PFSK-1 (cell line): ENCODE results near the gene CCDC138.

Source experiments
- FOXP2 ChIP-seq: optimal IDR thresholded peaks from 2 replicates; pipeline ENCODE3; 2011; ENCODE audit warnings: borderline replicate concordance, control low read depth, inconsistent platforms; ENCODE audit not compliant: insufficient read depth; ENCODE audit errors: extremely low read length, extremely low read depth
- POLR2AphosphoS5 ChIP-seq: IDR thresholded peaks from 2 replicates; pipeline ENCODE4 v1.6.1; 2012; ENCODE audit warnings: low read depth, mild to moderate bottlenecking, control low read depth, low read length, moderate library complexity
- REST ChIP-seq, 2 experiments: IDR thresholded peaks; 2 replicates each; pipeline versions ENCODE4 v1.6.1 to v1.8.0; 2011 to 2012; ENCODE audit warnings: low read depth in 2 of 2, low read length in 2 of 2, control low read depth in 1 of 2, inconsistent platforms in 1 of 2, mild to moderate bottlenecking in 1 of 2, moderate library complexity in 1 of 2; ENCODE audit not compliant: insufficient read depth in 1 of 2
- SIN3A ChIP-seq: IDR thresholded peaks from 2 replicates; pipeline ENCODE4 v1.6.1; 2012; ENCODE audit warnings: mild to moderate bottlenecking, low read length, moderate library complexity, borderline replicate concordance; ENCODE audit not compliant: insufficient read depth
- TAF1 ChIP-seq: IDR thresholded peaks from 2 replicates; pipeline ENCODE4 v1.6.1; 2012; ENCODE audit warnings: low read length, control low read depth, borderline replicate concordance; ENCODE audit not compliant: insufficient read depth

- TF ChIP-seq TAF1: no peak
- no peak for TF ChIP-seq POLR2AphosphoS5
- no peak for TF ChIP-seq FOXP2
- no peak for TF ChIP-seq REST (IDR thresholded peaks at IDR 0.05; ENCODE audit: insufficient read depth in 1 of 2, low read depth in 2 of 2, low read length in 2 of 2)
- no peak for TF ChIP-seq SIN3A
These were observed 123.5 kb downstream of the CCDC138 start for GRCh38 chr2:108910011-108910431.
